Measurements from ENCODE around the gene FOXK2. TPM values are rescaled to one million over a fixed set of nuclear protein-coding genes. Genes with fewer than 3 reads are reported as not detected.
A peak's percentile ranks its signal among the peaks of the same experiment; 100 is the strongest.

Gene FOXK2
- total RNA-seq, 1 donor: 16.1 TPM

DNA sequence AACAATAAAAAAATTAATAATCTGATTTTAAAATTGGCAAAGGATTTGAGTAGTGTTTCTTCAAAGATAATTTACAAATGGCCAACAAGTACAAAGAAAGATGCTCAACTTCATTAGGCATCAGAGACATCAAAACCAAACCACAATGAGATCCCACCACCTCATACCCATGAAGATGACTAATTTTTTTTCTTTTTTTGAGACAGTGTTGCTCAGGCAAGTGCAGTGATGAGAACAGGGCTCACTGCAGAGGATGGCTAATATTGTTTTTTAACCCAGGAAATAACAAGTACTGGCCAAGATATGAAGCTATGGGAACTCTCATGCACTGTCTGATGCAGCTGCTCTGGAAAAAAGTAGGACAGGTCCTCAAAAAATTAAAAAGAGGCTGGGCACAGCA lies 113.8 kb downstream of the FOXK2 start:
- H3K4me1 ChIP-seq (ENCODE audit: insufficient read depth, low read length): peaks cover 3% of the 10 kb centered on the region
- peaks cover 5% of the 10 kb centered on the region for H3K9me3 ChIP-seq (ENCODE audit: low read depth, low read length)
- no peak overlapping the region for H3K4me3 ChIP-seq (ENCODE audit: low read length)
- no peaks in the 10 kb centered on the region for H3K27me3 ChIP-seq (ENCODE audit: insufficient read depth, low read length)

DNA sequence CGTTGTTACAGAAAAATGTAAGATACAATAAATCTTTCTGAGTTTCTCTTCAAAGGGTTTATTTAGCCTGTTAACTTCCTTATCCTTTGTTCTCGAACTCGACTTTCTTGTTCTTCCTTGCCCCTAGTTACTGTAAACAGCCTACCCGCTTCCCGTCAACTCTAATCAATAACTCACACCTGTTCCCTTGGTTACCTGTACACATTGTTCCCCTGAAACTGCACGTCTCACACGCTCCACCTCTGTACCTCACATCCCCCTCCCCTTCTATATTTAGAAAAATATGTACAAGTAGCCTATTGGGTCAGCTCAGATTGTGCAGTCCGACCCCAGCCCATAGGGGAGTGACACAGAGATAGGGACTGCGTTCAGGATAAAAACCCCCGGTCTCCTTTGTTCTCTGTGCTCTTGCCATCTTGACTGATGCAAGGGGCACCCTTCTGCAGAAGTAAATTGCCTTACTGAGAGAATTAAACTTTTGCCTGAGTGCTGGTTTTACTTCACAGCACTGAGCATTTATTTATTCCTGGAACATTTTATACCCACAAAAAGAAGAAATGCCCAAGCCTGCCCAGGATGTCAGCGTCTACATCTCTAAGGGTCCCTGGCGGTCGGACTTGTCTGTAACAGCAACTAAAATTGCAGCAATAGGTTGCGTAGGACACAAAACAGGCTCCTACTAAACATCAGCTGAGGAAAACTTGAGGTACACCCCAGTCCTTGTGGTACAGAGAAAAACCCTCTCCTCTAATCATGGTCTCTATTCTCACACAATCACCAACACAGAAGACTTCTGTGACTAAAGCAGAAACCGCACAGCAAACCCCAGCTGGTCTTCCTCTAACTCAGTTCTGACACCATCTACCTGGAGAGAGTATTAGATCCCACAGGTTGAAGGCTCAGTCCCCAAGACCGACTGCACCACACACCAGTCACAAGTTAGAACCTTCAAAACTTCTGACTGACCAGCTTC lies 117.4 kb downstream of the FOXK2 start:
- no peak overlapping the region for H3K4me3 ChIP-seq (ENCODE audit: low read length)
- H3K27me3 ChIP-seq (ENCODE audit: insufficient read depth, low read length): no peaks in the 10 kb centered on the region
- H3K9me3 ChIP-seq (ENCODE audit: low read depth, low read length): peaks cover 5% of the 10 kb centered on the region
- no peaks in the 10 kb centered on the region for H3K4me1 ChIP-seq (ENCODE audit: insufficient read depth, low read length)

DNA sequence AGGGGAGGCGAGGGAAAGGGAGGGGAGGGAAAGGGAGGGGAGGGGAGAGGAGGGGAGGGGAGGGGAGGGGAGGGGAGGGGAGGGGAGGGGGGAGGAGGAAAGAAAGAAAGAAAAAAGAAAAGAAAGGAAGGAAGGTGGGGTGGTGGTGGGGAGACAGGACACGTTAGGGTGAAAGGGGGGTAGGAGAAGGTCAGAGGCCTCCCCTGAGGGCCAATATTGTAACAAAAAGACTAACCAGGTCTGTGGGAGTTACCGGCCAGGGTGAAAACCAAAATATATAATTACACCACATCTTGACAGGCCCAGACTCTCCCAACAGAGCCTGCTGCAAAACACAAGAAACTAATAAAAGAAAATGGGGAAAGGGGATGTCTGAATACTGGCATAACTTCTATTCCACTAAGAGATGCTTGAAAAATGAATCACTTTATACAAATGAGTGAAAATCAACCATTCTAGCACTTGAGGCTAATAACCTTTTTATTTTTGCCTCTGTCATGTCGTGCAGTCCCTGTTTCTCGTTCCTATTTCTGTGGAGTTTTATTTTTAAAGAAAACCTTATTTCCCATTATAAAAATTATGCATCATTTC lies 118.7 kb downstream of the FOXK2 start:
- no peak overlapping the region for H3K4me3 ChIP-seq (ENCODE audit: low read length)
- peaks cover 5% of the 10 kb centered on the region for H3K9me3 ChIP-seq (ENCODE audit: low read depth, low read length)
- H3K27me3 ChIP-seq (ENCODE audit: insufficient read depth, low read length): no peaks in the 10 kb centered on the region
- H3K4me1 ChIP-seq (ENCODE audit: insufficient read depth, low read length): no peaks in the 10 kb centered on the region

- H3K4me1 ChIP-seq (ENCODE audit: insufficient read depth, low read length): peaks cover 4% of the 10 kb centered on the region
- peaks cover 5% of the 10 kb centered on the region for H3K9me3 ChIP-seq (ENCODE audit: low read depth, low read length)
- H3K27me3 ChIP-seq (ENCODE audit: insufficient read depth, low read length): no peaks in the 10 kb centered on the region
- no peak overlapping the region for H3K4me3 ChIP-seq (ENCODE audit: low read length)
Measured at GRCh38 chr17:82639628-82640027, 120.1 kb downstream of the FOXK2 start.

GRCh38 chr17:82640036-82640435 lies 120.5 kb downstream of the FOXK2 start:
- peaks cover 5% of the 10 kb centered on the region for H3K9me3 ChIP-seq (ENCODE audit: low read depth, low read length)
- H3K27me3 ChIP-seq (ENCODE audit: insufficient read depth, low read length): no peaks in the 10 kb centered on the region
- H3K4me1 ChIP-seq (ENCODE audit: insufficient read depth, low read length): peaks cover 4% of the 10 kb centered on the region
- no peak overlapping the region for H3K4me3 ChIP-seq (ENCODE audit: low read length)

GRCh38 chr17:82642022-82642421 lies 122.5 kb downstream of the FOXK2 start:
- peaks cover 19% of the 10 kb centered on the region for H3K4me1 ChIP-seq (ENCODE audit: insufficient read depth, low read length)
- peaks cover 3% of the 10 kb centered on the region for H3K9me3 ChIP-seq (ENCODE audit: low read depth, low read length)
- no peak overlapping the region for H3K4me3 ChIP-seq (ENCODE audit: low read length)
- H3K27me3 ChIP-seq (ENCODE audit: insufficient read depth, low read length): no peaks in the 10 kb centered on the region

DNA sequence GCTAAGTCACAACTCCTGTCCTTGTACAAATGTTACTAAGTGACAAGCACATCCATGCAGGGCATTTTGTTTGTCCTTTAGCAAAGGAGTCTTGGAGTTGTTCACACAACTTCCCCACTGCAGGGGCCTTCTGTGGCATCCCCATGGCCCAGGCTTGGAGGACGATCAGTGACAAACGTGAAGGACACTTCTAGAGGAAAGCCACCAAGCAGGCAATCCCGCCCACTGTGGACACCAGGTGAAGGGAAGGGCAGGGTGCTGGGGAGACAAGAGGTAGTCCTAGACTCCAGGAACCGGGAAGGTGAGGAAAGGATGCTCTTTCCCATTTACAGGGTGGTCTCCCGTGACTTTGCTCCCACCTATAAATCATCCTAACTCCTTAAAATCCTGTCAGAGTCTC lies 124.6 kb downstream of the FOXK2 start:
- Histone ChIP-seq H3K27me3 (ENCODE audit: insufficient read depth, low read length) (no peaks in the 10 kb centered on the region), H3K4me3 (ENCODE audit: low read length) (no peak overlapping the region), H3K9me3 (ENCODE audit: low read depth, low read length) (no peaks in the 10 kb centered on the region), H3K4me1 (ENCODE audit: insufficient read depth, low read length) (peaks cover 30% of the 10 kb centered on the region)

DNA sequence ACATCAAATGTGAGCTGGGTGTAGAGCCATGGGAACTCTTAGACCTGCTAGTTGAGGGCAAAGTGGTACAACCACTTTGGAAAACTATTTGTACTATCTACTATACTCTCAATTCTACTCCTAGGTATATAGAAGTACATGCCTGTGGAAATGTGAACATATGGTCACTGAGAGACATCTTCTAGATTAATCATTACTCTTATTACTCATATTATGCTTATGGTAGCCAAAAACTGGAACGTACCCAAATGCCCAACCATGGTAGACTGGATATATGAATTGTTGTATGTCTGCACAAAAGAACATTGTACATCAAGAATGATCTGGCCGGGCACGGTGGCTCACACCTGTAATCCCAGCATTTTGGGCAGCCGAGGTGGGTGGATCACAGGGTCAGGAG lies 126.0 kb downstream of the FOXK2 start:
- Histone ChIP-seq H3K4me1 (ENCODE audit: insufficient read depth, low read length) (peaks cover 31% of the 10 kb centered on the region), H3K4me3 (ENCODE audit: low read length) (no peak overlapping the region), H3K27me3 (ENCODE audit: insufficient read depth, low read length) (no peaks in the 10 kb centered on the region)

GRCh38 chr17:82647593-82648164 lies 128.1 kb downstream of the FOXK2 start:
- H3K4me1 ChIP-seq (ENCODE audit: insufficient read depth, low read length): peaks cover 31% of the 10 kb centered on the region
- no peaks in the 10 kb centered on the region for H3K9me3 ChIP-seq (ENCODE audit: low read depth, low read length)
- no peaks in the 10 kb centered on the region for H3K27me3 ChIP-seq (ENCODE audit: insufficient read depth, low read length)
- peak overlapping the region; percentile 80 for H3K4me3 ChIP-seq (ENCODE audit: low read length)

More for the DNA sequence above, 126.0 kb downstream of the FOXK2 start:
- no peaks in the 10 kb centered on the region for H3K9me3 ChIP-seq (ENCODE audit: low read depth, low read length)

DNA sequence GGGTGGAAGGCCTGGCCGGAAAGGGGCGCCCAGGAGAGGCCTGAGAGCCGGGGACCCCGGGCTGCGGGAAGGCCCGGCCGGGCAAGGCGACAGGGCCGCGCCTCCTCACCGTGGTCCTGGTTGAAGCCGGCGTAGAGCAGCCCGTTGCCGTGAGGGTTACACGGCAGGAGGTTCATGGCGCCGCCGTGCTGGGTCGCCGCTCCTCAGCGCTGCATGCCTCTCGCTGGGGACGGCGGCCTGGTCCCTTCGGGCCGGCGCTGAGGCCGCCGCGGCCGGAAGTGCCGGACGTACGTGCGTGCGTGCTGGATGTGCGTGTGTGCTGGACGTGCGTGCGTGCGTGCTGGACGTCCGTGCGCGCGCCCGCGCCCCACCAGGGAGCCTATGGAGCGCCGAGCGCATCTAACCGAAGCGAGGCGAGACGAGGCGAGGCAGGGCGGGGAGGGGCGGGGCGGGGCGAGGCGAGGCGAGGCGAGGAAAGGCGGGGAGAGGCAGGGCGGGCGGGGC lies 128.7 kb downstream of the FOXK2 start, which contains the start of gene WDR45B:
WDR45B (minus strand) TSS at position 280 of the 504 bp plus-strand sequence; CDS start at position 176, 104 bp downstream.
- Histone ChIP-seq H3K9me3 (ENCODE audit: low read depth, low read length) (no peaks in the 10 kb centered on the region), H3K4me1 (ENCODE audit: insufficient read depth, low read length) (peaks cover 31% of the 10 kb centered on the region), H3K27me3 (ENCODE audit: insufficient read depth, low read length) (no peaks in the 10 kb centered on the region), H3K4me3 (ENCODE audit: low read length) (peak within 1 kb of the TSS; percentile 80)

DNA sequence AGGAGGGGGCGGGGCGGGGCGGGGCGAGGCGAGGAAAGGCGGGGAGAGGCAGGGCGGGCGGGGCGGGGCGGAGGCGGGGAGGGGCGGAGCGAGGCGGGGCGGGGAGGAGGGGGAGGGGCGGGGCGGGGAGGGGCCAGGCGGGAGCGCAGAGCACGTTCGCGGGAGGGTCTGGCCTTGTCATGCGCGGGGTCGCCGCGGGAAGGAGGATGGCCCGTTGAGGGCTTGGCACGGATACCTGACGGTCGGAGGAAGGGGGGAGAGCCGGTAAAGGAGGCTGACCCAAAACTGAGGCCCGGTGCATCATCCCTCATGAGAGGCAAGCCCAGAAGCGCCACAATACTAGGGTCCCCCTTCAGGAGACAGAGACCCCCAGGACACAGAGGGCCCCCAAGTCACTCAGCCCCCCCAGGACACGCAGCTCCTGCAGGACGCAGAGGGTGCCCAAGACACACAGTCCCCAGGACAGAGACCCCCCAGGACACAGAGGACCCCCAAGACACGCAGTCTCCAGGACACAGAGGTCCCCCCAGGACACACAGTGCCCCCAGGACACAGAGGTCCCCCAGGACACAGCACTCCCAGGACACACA lies 129.3 kb downstream of the FOXK2 start:
- Histone ChIP-seq H3K9me3 (ENCODE audit: low read depth, low read length) (no peaks in the 10 kb centered on the region), H3K27me3 (ENCODE audit: insufficient read depth, low read length) (no peaks in the 10 kb centered on the region), H3K4me1 (ENCODE audit: insufficient read depth, low read length) (peaks cover 30% of the 10 kb centered on the region), H3K4me3 (ENCODE audit: low read length) (peak overlapping the region; percentile 27)

DNA sequence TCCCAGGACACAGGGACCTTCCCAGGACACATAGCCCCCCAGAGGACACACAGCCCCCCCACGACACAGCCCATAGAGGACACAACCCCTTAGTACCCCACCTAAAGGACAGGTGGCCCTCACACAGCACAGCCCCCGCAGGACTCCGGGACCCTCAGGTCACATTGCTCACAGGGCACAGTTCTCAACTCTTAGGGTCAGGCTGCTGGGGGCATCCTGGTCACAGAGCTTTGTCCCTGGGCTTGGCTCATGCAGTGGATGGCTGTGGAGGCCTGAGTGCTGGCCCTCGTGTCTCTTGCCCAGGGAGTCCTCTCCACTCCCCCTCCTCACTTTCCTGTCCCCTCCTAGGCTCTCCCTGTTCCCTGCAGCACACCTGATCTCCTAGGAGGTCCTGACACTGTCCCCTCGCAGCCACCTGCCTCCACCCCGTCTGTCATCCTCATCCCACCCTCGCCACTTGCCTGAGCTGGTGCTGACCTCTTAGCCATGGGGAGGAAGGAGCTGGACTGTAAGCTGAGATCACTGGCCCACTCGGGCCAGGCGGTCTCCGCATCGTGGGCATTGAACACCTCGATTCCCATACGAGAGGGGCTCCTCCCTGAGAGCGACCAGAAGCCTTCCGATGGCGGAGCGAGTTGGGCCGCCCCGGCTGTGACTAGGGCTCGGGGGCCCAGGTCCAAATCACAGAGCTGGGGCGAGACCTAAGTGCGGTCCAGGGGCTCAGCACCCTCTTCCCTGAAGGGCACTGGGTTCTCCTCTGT lies 130.1 kb downstream of the FOXK2 start:
- no peaks in the 10 kb centered on the region for H3K9me3 ChIP-seq (ENCODE audit: low read depth, low read length)
- peaks cover 34% of the 10 kb centered on the region for H3K4me1 ChIP-seq (ENCODE audit: insufficient read depth, low read length)
- H3K27me3 ChIP-seq (ENCODE audit: insufficient read depth, low read length): no peaks in the 10 kb centered on the region
- no peak overlapping the region for H3K4me3 ChIP-seq (ENCODE audit: low read length)

- no peaks in the 10 kb centered on the region for H3K27me3 ChIP-seq (ENCODE audit: insufficient read depth, low read length)
- no peak overlapping the region for H3K4me3 ChIP-seq (ENCODE audit: low read length)
- no peaks in the 10 kb centered on the region for H3K9me3 ChIP-seq (ENCODE audit: low read depth, low read length)
- H3K4me1 ChIP-seq (ENCODE audit: insufficient read depth, low read length): peaks cover 40% of the 10 kb centered on the region
Measured at GRCh38 chr17:82650723-82651122, 131.2 kb downstream of the FOXK2 start.

Measured in mononuclear cell (primary cell).